NCI-H1048 (cell line): ENCODE results near the gene MAPKAPK2.
"Not testable (repeated sequence)": the region's sequence is repeated elsewhere in the genome, so short reads cannot be mapped to it uniquely, and the experiment has no call there.

Experiments used
- DNase-seq: peaks from one replicate; lab custom pipeline; 2025; lab: John Stamatoyannopoulos, UW

Gene MAPKAPK2

DNA sequence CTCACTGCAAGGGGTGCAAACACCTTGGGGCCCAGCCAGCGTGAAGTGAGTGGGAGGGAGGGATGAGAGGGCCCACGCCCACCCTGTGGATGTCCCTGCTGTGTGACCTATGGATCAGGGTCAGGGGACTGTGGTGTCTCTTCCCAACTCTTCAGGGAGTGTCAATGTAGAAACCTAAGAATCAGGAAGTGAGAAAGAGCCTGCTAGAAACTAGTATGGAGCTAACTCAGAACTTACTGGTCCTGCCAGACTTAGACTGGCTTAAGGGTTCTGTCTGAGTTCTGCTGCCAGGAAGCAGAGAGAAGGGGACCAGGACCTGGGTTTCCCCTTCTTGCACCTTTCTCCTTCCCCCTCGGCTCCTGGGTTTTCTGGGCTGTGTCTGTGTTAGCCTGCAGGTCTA is 89.4 kb downstream of the MAPKAPK2 start:
- no peak for DNase-seq

DNA sequence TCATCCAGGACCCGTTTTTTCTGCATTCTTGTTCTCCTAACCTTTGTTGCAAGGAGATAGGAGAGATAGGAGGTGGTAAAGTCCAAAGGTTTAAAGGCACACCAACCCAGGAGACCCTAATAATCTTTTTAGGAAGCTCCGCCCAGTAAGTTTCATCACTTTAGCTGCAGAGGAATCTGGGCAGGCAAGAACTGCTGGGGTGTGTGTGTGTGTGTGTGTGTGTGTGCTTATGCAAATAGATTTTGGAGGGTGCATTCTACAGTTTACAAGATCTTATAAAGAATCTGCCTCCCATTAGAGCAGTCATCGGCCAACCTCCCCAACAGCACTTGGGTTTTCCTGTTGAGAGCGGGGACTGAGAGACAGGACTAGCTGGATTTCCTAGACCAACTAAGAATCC is 91.5 kb downstream of the MAPKAPK2 start:
- no peak for DNase-seq

DNA sequence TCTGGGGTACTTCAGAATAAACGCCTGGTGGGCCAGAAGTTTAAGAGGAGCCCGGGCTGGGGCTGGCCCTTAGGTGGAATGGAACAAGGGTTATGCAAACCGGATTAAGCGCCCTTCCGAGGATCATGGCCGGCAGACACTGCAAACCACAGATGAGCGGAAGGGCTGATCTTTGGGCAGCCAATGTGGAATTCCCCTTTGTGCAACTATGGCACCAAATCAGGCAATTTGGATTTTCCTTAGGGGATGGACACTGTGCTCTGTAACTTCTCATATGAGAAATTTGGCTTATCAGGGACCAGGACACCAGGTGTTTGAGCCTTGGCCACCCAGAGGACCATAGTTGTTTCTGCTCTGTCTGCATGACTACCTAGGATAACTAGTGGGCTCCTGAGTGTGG is 93.3 kb downstream of the MAPKAPK2 start:
- no peak for DNase-seq

DNA sequence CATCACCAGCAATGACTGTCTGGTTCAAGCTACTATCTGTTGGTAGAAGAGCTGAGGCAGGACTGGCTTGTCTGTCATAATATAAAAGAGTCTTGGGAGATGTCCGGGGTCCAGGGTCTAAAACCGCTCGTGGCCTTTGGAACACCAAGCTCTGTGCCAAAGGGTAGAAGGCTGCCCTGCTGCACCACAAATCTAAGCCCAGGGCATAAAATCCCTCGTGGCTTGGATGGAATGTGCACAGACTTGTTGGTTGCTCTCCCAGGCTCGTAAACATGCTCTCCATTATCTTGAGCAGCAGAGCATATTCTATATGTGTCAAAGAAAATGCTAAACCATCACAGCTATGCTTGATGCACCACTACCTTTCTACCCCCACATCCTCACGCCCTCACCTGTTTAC is 94.2 kb downstream of the MAPKAPK2 start:
- not testable (repeated sequence) for DNase-seq

DNA sequence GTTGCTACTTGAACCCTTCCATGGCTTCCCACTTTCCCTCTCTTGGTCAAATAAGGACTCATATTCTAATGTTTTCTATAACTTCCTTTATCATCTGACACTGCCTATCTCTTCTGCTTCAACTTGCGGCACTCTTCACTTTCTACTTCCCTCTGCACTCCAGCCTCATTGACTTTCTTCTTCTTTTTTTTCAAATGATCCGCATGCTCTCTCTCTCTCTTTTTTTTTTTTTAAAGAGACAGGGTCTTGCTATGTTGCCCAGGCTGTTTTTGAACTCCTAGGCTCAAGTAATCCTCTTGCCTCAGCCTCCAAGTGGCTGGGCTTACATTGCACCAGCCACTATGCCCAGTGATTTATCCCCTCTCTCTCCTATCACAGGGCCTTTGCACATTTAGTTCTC is 94.9 kb downstream of the MAPKAPK2 start:
- DNase-seq, result no peak

DNA sequence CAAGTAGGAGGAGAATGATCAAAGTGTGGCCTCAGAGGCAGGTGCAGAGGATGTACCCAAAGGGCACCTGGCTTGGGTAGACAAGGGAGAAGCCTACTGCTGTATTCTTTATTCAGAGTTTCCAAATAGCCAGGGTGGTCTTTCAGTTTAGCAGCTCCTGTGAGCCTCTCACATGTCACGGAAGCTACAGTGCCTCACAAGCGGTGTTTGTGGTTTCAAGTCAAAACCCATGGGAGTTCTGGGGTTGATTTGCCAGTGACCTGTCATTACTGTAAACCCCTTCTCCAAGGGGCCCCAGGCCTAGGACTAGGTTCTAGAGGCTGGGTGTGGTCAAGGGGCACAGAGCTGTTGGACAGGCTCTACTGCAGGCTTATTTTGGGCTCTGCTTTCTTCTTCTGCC is 97.7 kb downstream of the MAPKAPK2 start:
- no peak for DNase-seq

DNA sequence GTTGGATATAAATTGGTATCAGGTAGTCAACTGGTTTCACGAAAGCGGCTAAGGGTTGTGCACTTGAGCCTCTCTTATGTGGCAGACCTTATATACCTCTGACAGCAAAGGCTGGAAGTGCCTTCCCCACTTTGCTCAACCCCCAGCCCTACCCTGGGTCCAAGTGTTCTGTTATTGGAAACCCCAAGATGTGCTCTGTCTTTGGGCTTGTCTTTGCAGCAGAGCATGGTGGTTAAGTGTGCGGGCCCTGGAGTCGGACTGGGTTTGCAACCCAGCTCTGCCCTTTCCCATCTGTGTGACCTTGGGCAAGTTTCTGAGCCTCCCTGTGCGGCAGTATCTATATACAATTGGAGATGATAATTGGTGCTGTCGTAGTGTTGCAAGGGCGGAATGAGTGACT is 98.8 kb downstream of the MAPKAPK2 start:
- DNase-seq, result no peak
